OCI-LY3 (cell line): ENCODE data around the gene TNPO1.

Experiments
- H2AFZ ChIP-seq: fragments of 200-600, 300-600 bp; shearing (Covaris generic); 2 replicates; pipeline ENCODE4 v1.6.0; 2014; ENCODE audit warnings: antibody characterized with exemption, low read depth, low read length
- H3K27ac ChIP-seq: fragments of 200-600, 300-600 bp; sonication (generic); 2 replicates; pipeline ENCODE4 v1.5.1; 2014; ENCODE audit warnings: mild to moderate bottlenecking, low read length, moderate library complexity, mixed read lengths
- H3K27me3 ChIP-seq: fragments of 200-600, 300-600 bp; sonication (generic); 2 replicates; pipeline ENCODE4 v1.6.1; 2014; ENCODE audit warnings: low read depth, low read length, mixed read lengths
- H3K36me3 ChIP-seq: fragments of 200-600, 300-600 bp; sonication (generic); replicated peaks from 2 replicates; pipeline ENCODE3; 2014; ENCODE audit warnings: low read depth, low read length, mixed read lengths
- H3K4me1 ChIP-seq: fragments of 300-600, 200-600 bp; sonication (generic); 2 replicates; pipeline ENCODE4 v1.6.1; 2014; ENCODE audit warnings: low read length, mixed read lengths
- H3K4me2 ChIP-seq: fragments of 200-600, 300-600 bp; sonication (generic); 2 replicates; pipeline ENCODE4 v1.6.1; 2014; ENCODE audit warnings: low read length, mixed read lengths
- H3K4me3 ChIP-seq: fragments of 300-600, 200-600 bp; sonication (generic); 2 replicates; pipeline ENCODE4 v1.5.1; 2014; ENCODE audit warnings: antibody characterized with exemption, mild to moderate bottlenecking, low read length, moderate library complexity
- H3K79me2 ChIP-seq: fragments of 300-600, 200-600 bp; shearing (Covaris generic); 2 replicates; pipeline ENCODE4 v1.6.1; 2014; ENCODE audit warnings: mild to moderate bottlenecking, low read length, mixed read lengths
- H3K9ac ChIP-seq: fragments of 300-600, 200-600 bp; shearing (Covaris generic); 2 replicates; pipeline ENCODE4 v1.6.0; 2014; ENCODE audit warnings: mild to moderate bottlenecking, low read length, moderate library complexity
- H3K9me3 ChIP-seq: fragments of 200-600, 300-600 bp; shearing (Covaris generic); 2 replicates; pipeline ENCODE4 v1.6.1; 2014; ENCODE audit warnings: low read length, mixed read lengths; ENCODE audit not compliant: insufficient read depth
- H4K20me1 ChIP-seq: fragments of 200-600, 300-600 bp; sonication (generic); 2 replicates; pipeline ENCODE4 v1.6.1; 2016; ENCODE audit warnings: low read length, mixed read lengths; ENCODE audit not compliant: insufficient read depth
- CTCF ChIP-seq: fragments of 200-600, 300-600 bp; sonication (generic); IDR thresholded peaks from 2 replicates; pipeline ENCODE4 v1.5.1; 2014; ENCODE audit warnings: antibody characterized with exemption, low read length, low read depth
- EZH2phosphoT487 ChIP-seq: fragments of 200-600 bp; shearing (Covaris generic); IDR thresholded peaks from 2 replicates; pipeline ENCODE4 v1.6.1; 2018; ENCODE audit warnings: antibody characterized with exemption, mixed run types, low read depth

Gene TNPO1

GRCh38 chr5:72847989-72848473, 31.6 kb downstream of the TNPO1 start:
- no peaks in the 10 kb centered on the region for H3K9me3 ChIP-seq
- peak overlapping the region; percentile 100 for H3K4me3 ChIP-seq
- H3K27ac ChIP-seq: peak overlapping the region; percentile 89
- no peaks in the 10 kb centered on the region for H3K27me3 ChIP-seq
- H4K20me1 ChIP-seq: peaks cover 29% of the 10 kb centered on the region
- no peak overlapping the region for H2AFZ ChIP-seq
- H3K4me2 ChIP-seq: peak overlapping the region; percentile 88
- TF ChIP-seq EZH2phosphoT487 (no peak), CTCF (no peak)
- H3K4me1 ChIP-seq: peaks cover 44% of the 10 kb centered on the region
- peaks cover 74% of the 10 kb centered on the region for H3K79me2 ChIP-seq
- H3K36me3 ChIP-seq: peaks cover 25% of the 10 kb centered on the region
- peak overlapping the region; percentile 96 for H3K9ac ChIP-seq

GRCh38 chr5:72848474-72849428, 32.3 kb downstream of the TNPO1 start:
- peak overlapping the region; percentile 90 for H3K4me2 ChIP-seq
- H3K4me3 ChIP-seq: peak overlapping the region; percentile 100
- peaks cover 29% of the 10 kb centered on the region for H3K36me3 ChIP-seq
- H3K9me3 ChIP-seq: no peaks in the 10 kb centered on the region
- no peak overlapping the region for H2AFZ ChIP-seq
- H3K27me3 ChIP-seq: no peaks in the 10 kb centered on the region
- H3K4me1 ChIP-seq: peaks cover 44% of the 10 kb centered on the region
- TF ChIP-seq CTCF (no peak), EZH2phosphoT487 (no peak)
- H3K9ac ChIP-seq: peak overlapping the region; percentile 96
- H4K20me1 ChIP-seq: peaks cover 29% of the 10 kb centered on the region
- H3K79me2 ChIP-seq: peaks cover 80% of the 10 kb centered on the region
- H3K27ac ChIP-seq: peak overlapping the region; percentile 89

GRCh38 chr5:72849546-72849945, 33.1 kb downstream of the TNPO1 start:
- H3K4me1 ChIP-seq: peaks cover 38% of the 10 kb centered on the region
- H3K27me3 ChIP-seq: no peaks in the 10 kb centered on the region
- H4K20me1 ChIP-seq: peaks cover 29% of the 10 kb centered on the region
- H2AFZ ChIP-seq: no peak overlapping the region
- TF ChIP-seq CTCF: no peak
- TF ChIP-seq EZH2phosphoT487: no peak
- H3K4me2 ChIP-seq: peak overlapping the region; percentile 90
- peaks cover 32% of the 10 kb centered on the region for H3K36me3 ChIP-seq
- H3K79me2 ChIP-seq: peaks cover 82% of the 10 kb centered on the region
- H3K4me3 ChIP-seq: peak overlapping the region; percentile 100
- H3K9ac ChIP-seq: peak overlapping the region; percentile 96
- peak overlapping the region; percentile 83 for H3K27ac ChIP-seq
- H3K9me3 ChIP-seq: no peaks in the 10 kb centered on the region

GRCh38 chr5:72850113-72850512, 33.7 kb downstream of the TNPO1 start:
- Histone ChIP-seq H3K36me3 (peaks cover 34% of the 10 kb centered on the region), H3K4me1 (peaks cover 33% of the 10 kb centered on the region), H3K4me3 (peak overlapping the region; percentile 100), H3K27ac (no peak overlapping the region), H4K20me1 (peaks cover 29% of the 10 kb centered on the region), H3K79me2 (peaks cover 87% of the 10 kb centered on the region), H3K9me3 (no peaks in the 10 kb centered on the region), H2AFZ (no peak overlapping the region), H3K4me2 (peak overlapping the region; percentile 90), H3K27me3 (no peaks in the 10 kb centered on the region), H3K9ac (no peak overlapping the region)
- no peak for TF ChIP-seq EZH2phosphoT487
